ENCODE data around the gene PTPRB.
"Not testable (repeated sequence)": the region's sequence is repeated elsewhere in the genome, so short reads cannot be mapped to it uniquely, and the experiment has no call there.

PTPRB gene

DNA sequence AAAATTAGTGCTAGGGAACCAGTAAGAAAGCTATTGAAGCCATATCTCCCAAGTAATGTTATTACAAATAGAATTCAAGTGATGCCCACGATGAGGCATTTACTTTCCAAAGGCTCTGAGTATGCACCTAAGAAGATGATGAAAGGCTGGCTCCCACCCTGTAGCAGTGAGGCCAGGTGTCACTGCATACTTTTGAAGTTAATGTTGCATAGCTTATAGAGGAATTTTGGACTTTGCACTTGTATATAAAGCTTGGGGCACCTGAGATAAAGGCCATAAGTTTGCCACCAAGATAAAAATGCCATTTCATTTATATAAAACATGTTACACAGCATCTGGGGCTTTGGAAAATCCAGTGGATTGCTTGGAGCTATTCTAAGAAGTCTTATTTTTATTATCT is 96.2 kb downstream of the PTPRB start:
- DNase-seq (ENCODE audit: low spot score): no peak

DNA sequence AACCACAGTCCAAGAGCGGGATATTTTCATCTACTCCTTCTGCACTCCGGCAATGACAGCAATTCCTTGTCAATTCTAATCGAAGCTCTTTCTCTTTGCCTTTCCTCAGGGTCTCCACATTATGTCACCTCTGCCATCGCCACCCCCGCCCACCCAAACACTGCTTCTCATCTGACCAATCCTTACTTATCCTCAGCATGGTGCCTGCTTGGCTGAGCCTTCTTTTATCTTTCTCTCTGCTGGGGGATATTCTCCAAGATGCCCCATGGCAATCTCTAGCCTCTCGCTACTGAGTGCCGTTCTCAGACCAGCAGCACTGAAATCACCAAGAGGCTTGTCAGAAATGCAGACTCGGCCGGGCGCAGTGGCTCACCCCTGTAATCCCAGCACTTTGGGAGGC is 100.6 kb downstream of the PTPRB start:
- DNase-seq (ENCODE audit: low spot score): no peak

- no peak for DNase-seq (ENCODE audit: low spot score)
Measured at GRCh38 chr12:70535896-70536374, 101.3 kb downstream of the PTPRB start.

DNA sequence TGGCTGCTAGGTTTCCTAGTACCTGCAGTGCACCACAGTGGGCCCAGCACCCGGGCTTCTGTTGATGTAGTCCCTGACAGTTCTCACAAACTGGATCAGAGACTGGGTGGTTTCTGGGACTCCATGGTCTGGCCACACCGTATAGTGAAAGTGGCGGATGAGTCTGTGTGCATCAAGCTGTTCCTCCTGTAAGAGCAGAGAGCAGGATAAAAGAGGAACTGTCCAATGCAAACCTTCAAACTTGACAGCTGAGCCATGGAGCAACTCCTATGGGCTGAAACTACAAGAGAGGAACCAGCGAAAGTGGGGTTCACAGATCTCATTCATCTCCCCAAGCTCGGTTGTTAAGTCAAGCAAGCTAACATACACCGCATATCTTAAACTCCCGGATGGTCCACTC is 102.8 kb downstream of the PTPRB start:
- no peak for DNase-seq (ENCODE audit: low spot score)

DNA sequence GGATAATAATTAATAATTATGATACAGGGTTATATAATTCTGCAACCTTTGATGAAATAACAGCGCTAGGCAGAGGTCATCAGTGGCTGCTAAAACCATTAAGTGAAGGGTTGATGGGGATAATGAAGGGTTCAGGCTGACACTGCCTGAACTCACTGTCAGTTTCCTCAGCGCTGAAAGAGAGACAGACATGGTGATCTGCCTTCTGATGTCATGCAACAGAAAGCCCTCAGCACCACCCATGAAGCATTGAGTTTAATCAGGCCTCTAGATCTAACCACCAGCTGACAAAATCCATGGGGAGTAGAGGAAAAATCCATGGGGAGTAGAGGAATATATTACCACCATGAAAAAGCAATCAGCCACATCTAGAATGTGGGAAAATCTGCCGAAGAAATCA is 107.6 kb downstream of the PTPRB start:
- no peak for DNase-seq (ENCODE audit: low spot score)

GRCh38 chr12:70520847-70521246 is 116.4 kb downstream of the PTPRB start:
- no peak for DNase-seq (ENCODE audit: low spot score)

DNA sequence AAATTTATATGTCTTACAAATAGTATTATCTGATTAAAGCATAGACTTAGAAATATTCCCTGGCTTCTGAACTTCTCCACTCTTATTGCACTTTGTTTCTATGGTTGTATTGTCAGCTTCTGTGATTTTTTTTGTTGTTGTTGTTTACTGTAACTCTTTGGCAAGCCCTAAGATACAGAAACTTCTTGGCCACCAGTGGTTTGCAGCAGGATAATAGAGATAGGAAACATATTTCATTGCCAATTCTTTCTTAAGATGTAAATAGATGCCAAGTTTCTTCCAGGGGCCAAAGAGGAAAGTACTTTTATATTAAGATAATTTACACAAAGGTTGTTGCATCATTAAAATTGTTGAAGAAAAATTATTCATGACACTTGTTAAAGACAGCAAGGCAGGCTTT is 123.8 kb downstream of the PTPRB start:
- no peak for DNase-seq (ENCODE audit: low spot score)

GRCh38 chr12:70508178-70508577 is 129.1 kb downstream of the PTPRB start:
- DNase-seq (ENCODE audit: low spot score): no peak

DNA sequence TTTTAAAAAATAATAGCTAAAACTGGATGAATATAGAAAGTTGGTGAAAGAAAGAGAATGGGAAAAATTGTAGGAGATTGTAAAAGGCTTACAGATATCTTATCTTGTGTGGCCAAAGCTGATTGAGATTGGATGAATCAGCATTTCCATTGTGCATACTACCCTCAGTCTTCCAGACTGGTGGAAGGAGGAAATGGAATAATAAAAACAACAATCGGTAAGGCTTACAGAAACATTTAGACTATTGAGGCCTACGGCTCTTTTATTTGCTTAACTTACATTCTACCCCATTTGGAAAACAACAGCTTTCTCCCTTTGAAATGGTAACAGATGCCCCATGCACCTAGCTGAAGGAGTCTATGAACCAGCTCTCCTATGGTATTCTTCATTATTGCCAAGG is 129.8 kb downstream of the PTPRB start:
- DNase-seq (ENCODE audit: low spot score): no peak

DNA sequence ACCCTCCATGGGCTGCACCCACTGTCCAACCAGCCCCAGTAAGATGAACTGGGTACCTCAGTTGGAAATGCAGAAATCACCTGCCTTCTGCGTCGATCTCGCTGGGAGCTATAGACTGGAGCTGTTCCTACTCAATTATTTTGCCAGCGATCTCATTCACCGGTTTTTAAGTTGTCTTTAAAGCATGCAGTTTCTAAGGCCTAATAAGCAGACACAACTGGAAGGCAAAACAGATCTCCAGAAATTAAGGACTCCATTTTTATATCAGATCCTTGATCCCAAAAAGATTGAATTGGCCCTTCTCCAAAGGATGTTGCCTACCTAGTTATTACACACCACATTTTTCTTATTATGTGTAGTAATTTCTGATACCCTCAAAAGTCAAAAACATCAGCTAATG is 139.7 kb downstream of the PTPRB start:
- DNase-seq (ENCODE audit: low spot score): no peak

DNA sequence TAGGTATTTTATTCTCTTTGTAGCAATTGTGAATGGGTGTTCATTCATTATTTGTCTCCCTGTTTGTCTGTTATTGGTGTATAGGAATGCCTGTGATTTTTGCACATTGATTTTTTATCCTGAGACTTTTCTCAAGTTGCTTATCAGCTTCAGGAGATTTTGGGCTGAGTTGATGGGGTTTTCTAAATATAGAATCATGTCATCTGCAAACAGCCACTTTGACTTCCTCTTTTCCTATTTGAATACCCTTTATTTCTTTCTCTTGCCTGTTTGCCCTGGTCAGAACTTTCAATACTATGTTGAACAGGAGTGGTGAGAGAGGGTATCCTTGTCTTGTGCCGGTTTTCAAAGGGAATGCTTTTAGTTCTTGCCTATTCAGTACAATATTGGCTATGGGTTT is 144.3 kb downstream of the PTPRB start:
- not testable (repeated sequence) for DNase-seq (ENCODE audit: low spot score)

GRCh38 chr12:70490928-70491327 is 146.3 kb downstream of the PTPRB start:
- not testable (repeated sequence) for DNase-seq (ENCODE audit: low spot score)

- DNase-seq (ENCODE audit: low spot score): no peak
Measured at GRCh38 chr12:70487440-70487839, 149.8 kb downstream of the PTPRB start.

GRCh38 chr12:70486588-70486987 is 150.6 kb downstream of the PTPRB start:
- no peak for DNase-seq (ENCODE audit: low spot score)

GRCh38 chr12:70485704-70486103 is 151.5 kb downstream of the PTPRB start:
- DNase-seq (ENCODE audit: low spot score): no peak

GRCh38 chr12:70484464-70484863 is 152.8 kb downstream of the PTPRB start:
- no peak for DNase-seq (ENCODE audit: low spot score)

DNA sequence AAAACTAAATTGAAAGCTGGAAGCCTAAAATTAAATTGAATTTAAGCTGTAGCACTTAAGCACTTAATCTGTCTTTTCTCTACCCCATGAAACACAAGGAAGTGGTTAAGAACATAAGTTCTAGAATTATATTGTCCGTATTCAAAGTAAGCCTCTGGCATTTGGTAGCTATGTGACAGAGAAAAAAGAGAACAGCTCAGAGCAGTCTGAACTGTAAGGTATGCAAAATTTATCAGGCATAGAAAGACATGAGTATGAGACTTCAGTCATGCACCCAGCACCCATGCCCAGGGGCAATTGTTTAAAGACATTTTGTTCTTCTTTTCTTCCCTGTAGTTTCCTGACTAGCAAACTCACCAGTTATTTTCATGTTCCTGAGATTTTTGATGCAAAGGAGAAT is 154.5 kb downstream of the PTPRB start:
- no peak for DNase-seq (ENCODE audit: low spot score)

DNA sequence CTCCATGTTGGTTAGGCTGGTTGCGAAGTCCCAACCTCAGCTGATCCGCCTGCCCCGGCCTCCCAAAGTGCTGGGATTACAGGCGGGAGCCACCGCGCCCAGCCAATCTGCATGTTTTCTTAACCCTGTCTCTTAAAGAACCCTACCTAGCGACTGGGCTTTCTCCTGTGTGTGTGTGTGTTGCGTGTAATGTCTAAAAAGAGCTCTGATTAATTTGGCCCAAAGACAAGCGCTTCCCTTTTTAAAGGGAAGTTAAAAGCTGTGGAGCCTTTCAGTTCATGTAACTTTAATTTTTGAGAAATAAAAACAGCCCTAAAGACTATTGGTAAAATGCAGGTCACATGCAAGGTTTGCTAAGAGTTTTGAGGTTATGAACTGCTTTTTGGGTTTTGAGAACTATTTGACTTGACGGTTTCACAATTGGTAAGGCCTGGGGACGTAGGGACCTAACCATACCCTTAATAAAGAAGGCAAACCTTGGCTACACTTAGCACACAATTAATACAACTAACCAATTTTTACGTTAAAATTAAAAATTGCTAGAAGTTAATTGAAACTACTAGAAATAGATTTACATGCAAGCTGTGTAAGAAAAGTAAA is 167.9 kb downstream of the PTPRB start:
- DNase-seq (ENCODE audit: low spot score): no peak

- DNase-seq (ENCODE audit: low spot score): no peak
Measured at GRCh38 chr12:70468741-70469140, 168.5 kb downstream of the PTPRB start.

DNA sequence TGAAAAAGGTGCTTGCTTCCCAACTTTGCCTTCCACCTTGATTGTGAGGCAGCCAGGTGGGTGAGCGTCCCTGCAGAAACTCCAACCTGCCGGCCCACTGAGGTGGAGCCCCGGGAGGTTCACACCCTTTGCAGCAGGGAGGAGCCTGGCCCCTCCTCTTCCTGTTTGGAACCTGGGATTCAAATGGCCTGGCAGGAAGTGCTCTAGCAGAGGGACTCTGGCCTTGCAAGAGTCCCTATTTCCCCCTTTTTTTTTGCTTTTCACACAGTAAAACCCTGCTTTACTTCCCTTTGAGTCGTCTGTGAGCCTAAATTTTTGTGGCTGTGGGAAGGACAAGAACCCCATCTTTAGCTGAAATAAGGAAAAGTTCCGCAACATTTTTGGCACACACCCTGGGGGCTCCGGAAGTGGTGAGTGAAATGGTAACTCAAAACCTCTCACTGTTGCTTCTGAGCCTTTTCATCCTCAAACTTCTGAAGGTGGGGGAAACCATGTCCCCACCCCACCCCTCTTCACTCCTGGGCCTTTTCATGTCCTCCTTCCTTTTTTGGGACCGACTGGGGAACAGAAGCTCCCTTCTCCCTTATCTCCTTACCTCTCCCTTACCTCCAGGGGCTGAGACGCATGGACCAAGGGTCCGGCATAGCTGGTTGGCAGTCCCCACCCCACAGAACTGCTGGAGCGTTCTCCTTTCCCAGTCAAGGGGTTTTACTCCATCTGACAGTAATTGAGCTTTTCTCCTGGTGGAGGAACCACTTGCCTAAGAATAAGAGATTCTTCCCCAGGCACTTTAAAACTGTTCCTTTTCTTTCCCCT is 169.1 kb downstream of the PTPRB start:
- no peak for DNase-seq (ENCODE audit: low spot score)

GRCh38 chr12:70467476-70467875 is 169.8 kb downstream of the PTPRB start:
- no peak for DNase-seq (ENCODE audit: low spot score)

- DNase-seq (ENCODE audit: low spot score): no peak
Measured at GRCh38 chr12:70466753-70467152, 170.5 kb downstream of the PTPRB start.
